Effector memory CD4-positive, alpha-beta T cell (primary cell): ENCODE data around the gene PI4KA.

Source experiments
- DNase-seq, 3 donors: peaks; one replicate each; pipeline ENCODE4 v3.0.0-alpha.2; 2020
- H3K27ac ChIP-seq: 2 replicates; pipeline ENCODE4 v1.7.0; 2013; ENCODE audit warnings: mild to moderate bottlenecking, low read length, moderate library complexity; ENCODE audit not compliant: insufficient read depth, poor library complexity, severe bottlenecking
- H3K27me3 ChIP-seq: replicated peaks from 2 replicates; pipeline ENCODE4 v1.7.0; 2013; ENCODE audit warnings: mild to moderate bottlenecking, low read length; ENCODE audit not compliant: insufficient read depth, control insufficient read depth, poor library complexity, severe bottlenecking
- H3K36me3 ChIP-seq: 2 replicates; pipeline ENCODE4 v1.7.0; 2013; ENCODE audit warnings: mild to moderate bottlenecking, low read length, moderate library complexity; ENCODE audit not compliant: control insufficient read depth, insufficient read depth
- H3K4me1 ChIP-seq: 2 replicates; pipeline ENCODE4 v1.7.0; 2013; ENCODE audit warnings: low read length, mild to moderate bottlenecking; ENCODE audit not compliant: control insufficient read depth, insufficient read depth, poor library complexity, severe bottlenecking
- H3K4me3 ChIP-seq: 2 replicates; pipeline ENCODE4 v1.7.0; 2013; ENCODE audit warnings: low read length, low read depth, mild to moderate bottlenecking; ENCODE audit not compliant: insufficient read depth, poor library complexity, severe bottlenecking
- H3K9me3 ChIP-seq: 2 replicates; pipeline ENCODE4 v1.7.0; 2013; ENCODE audit warnings: mild to moderate bottlenecking, low read length, moderate library complexity; ENCODE audit not compliant: control insufficient read depth

PI4KA gene

DNA sequence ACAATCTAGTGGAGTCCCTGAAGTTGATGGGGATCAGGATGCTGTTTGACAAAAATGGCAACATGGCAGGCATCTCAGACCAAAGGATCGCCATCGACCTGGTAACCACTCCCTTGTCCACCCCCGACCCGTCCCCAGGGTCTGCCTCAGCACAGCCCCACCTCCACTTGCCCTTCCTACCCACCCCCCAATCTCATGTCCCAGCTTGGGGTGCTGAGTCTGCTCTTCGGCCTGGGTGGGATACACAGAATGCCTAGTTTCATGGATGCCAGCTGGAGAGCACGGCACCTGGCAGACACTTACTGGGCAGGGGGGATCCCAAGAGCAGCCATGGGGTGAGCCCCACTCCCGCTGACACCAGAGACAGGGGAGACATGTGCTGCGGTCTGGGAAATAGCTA, 72.6 kb downstream of the PI4KA start:
- H3K36me3 ChIP-seq, result peaks cover 38% of the 10 kb centered on the region
- H3K27me3 ChIP-seq, result no peaks in the 10 kb centered on the region
- DNase-seq, result no peak
- no peak overlapping the region for H3K4me3 ChIP-seq
- no peak overlapping the region for H3K27ac ChIP-seq
- H3K4me1 ChIP-seq, result no peaks in the 10 kb centered on the region
- no peaks in the 10 kb centered on the region for H3K9me3 ChIP-seq

- Histone ChIP-seq H3K27me3 (no peaks in the 10 kb centered on the region), H3K36me3 (peaks cover 34% of the 10 kb centered on the region), H3K4me1 (no peaks in the 10 kb centered on the region), H3K4me3 (no peak overlapping the region), H3K27ac (no peak overlapping the region), H3K9me3 (no peaks in the 10 kb centered on the region)
- DNase-seq, result no peak
Observed at GRCh38 chr22:20785415-20785814, 73.2 kb downstream of the PI4KA start.

- Histone ChIP-seq H3K4me3 (no peak overlapping the region), H3K4me1 (no peaks in the 10 kb centered on the region), H3K27me3 (no peaks in the 10 kb centered on the region), H3K9me3 (no peaks in the 10 kb centered on the region), H3K27ac (no peak overlapping the region), H3K36me3 (peaks cover 41% of the 10 kb centered on the region)
- DNase-seq, result peak in 1 of 3 donors; percentile 6
Observed at GRCh38 chr22:20783844-20784723, 74.5 kb downstream of the PI4KA start.

DNA sequence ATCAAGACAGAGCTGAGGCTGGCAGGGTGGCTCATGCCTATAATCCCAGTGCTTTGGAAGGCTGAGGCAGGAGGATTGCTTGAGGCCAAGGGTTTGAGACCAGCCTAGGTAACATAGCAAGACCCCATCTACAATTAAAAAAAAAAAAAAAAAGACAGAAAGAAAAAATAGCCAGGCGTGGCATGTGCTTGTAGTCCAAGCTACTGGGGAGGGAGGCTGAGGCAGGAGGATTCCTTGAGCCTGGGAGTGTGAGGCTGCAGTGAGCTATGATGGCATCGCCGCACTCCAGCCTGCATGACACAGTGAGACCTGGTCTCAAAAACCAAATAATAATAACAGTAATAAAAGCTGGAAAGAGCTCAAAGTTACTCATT, 75.3 kb downstream of the PI4KA start:
- Histone ChIP-seq H3K4me3 (no peak overlapping the region), H3K4me1 (no peaks in the 10 kb centered on the region), H3K9me3 (no peaks in the 10 kb centered on the region), H3K27ac (no peak overlapping the region), H3K36me3 (peaks cover 39% of the 10 kb centered on the region), H3K27me3 (no peaks in the 10 kb centered on the region)
- no peak for DNase-seq

- H3K4me1 ChIP-seq, result no peaks in the 10 kb centered on the region
Observed at GRCh38 chr22:20782596-20783299, 75.9 kb downstream of the PI4KA start.

DNA sequence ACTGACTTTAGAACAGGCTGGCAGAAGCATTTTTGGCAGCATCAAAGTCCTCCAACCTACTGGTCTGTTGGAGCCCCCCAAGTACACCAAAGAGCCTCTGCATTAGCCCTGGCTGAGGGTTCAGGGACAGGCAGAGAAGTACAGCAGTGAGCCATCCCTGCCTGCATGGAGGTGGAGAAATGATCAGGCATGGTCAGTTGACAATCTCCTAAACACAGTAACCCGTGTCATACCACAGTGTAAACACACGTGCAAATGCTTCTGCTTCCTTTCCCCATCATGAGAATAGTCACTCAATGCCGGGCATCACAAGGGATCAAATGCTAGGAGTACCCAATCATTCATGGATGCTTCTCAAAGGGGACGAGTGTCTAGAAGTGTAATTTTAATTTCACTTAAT, 76.5 kb downstream of the PI4KA start:
- peaks cover 27% of the 10 kb centered on the region for H3K36me3 ChIP-seq
- no peak overlapping the region for H3K27ac ChIP-seq
- no peak for DNase-seq

More at GRCh38 chr22:20782596-20783299, 75.9 kb downstream of the PI4KA start:
- Histone ChIP-seq H3K9me3 (no peaks in the 10 kb centered on the region), H3K27ac (no peak overlapping the region), H3K36me3 (peaks cover 34% of the 10 kb centered on the region), H3K4me3 (no peak overlapping the region), H3K27me3 (no peaks in the 10 kb centered on the region)
- DNase-seq, result no peak

DNA sequence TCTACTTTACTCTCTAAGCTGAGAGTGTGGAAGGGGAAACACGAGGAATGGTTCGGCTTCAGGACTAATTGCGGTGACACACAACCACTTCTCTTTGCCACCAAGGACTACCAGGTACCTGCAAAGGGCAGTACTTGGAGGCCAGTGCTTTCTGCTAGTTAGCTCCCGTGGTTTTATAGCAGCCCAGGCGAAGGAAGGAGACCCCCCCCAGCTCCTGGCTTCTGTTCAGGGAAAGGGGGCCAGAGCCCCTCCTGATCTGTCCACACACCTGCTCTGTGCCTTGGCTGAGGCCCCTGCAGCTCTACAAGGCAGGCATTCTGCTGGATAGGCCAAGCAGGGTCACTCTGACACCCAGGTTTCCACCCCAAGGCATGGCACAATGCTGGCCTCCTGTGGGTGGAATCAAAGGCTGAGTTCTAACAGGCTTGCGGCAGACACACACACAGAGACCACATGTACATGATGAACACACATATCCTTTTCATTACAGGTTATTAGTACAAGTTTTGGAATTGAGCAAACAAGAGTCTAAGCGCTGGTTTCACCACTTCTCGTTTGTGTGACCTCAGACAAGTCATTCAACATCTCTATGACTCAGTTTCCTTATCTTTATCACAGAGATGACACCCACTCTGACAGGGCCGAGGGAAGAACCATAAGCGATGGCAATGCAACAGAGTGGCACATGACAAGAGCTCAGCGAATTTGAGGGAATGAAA, 77.2 kb downstream of the PI4KA start:
- H3K36me3 ChIP-seq, result peaks cover 20% of the 10 kb centered on the region
- DNase-seq, result no peak
- H3K4me3 ChIP-seq, result no peak overlapping the region
- no peaks in the 10 kb centered on the region for H3K27me3 ChIP-seq
- no peaks in the 10 kb centered on the region for H3K9me3 ChIP-seq
- no peaks in the 10 kb centered on the region for H3K4me1 ChIP-seq
- H3K27ac ChIP-seq, result no peak overlapping the region

More for the DNA sequence above, 76.5 kb downstream of the PI4KA start:
- Histone ChIP-seq H3K4me3 (no peak overlapping the region), H3K4me1 (no peaks in the 10 kb centered on the region), H3K27me3 (no peaks in the 10 kb centered on the region), H3K9me3 (no peaks in the 10 kb centered on the region)

DNA sequence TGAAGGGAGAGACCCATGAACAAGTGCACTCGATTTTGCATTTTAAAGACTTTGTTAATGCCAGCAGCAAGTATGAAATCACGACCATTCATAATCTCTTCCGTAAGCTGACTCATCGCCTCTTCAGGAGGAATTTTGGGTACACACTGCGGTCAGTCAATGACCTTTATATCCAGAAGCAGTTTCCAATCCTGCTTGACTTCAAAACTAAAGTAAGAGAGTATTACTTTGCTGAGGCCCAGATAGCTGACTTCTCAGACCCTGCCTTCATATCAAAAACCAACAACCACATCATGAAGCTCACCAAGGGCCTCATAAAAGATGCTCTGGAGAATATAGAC, 78.8 kb downstream of the PI4KA start:
- no peaks in the 10 kb centered on the region for H3K27me3 ChIP-seq
- H3K9me3 ChIP-seq, result no peaks in the 10 kb centered on the region
- H3K4me3 ChIP-seq, result no peak overlapping the region
- H3K36me3 ChIP-seq, result peaks cover 20% of the 10 kb centered on the region
- H3K4me1 ChIP-seq, result no peaks in the 10 kb centered on the region
- DNase-seq, result no peak
- H3K27ac ChIP-seq, result no peak overlapping the region

DNA sequence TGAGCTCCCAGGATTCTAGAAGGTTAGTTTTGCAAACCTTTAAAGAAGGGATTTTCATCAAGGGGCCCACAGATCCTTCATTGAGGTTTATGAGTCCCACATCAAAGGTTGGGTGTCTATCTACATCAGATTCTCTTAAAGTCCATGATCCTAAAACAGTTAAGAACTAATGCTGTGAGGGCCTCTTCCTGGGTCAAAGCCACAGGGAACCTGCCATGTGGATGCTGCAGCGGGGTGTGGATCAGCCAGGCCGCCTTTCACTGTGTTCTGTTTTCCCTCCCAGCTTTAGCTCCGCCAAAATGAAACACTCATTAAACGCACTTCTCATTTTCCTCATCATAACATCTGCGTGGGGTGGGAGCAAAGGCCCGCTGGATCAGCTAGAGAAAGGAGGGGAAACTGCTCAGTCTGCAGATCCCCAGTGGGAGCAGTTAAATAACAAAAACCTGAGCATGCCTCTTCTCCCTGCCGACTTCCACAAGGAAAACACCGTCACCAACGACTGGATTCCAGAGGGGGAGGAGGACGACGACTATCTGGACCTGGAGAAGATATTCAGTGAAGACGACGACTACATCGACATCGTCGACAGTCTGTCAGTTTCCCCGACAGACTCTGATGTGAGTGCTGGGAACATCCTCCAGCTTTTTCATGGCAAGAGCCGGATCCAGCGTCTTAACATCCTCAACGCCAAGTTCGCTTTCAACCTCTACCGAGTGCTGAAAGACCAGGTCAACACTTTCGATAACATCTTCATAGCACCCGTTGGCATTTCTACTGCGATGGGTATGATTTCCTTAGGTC, 79.4 kb downstream of the PI4KA start:
- Histone ChIP-seq H3K27me3 (no peaks in the 10 kb centered on the region), H3K36me3 (peaks cover 20% of the 10 kb centered on the region), H3K9me3 (no peaks in the 10 kb centered on the region), H3K4me1 (no peaks in the 10 kb centered on the region), H3K4me3 (no peak overlapping the region), H3K27ac (no peak overlapping the region)
- no peak for DNase-seq
